Keratinocyte (primary cell): Measurements from ENCODE around the gene ACOT4. TPM values are rescaled to one million over a fixed set of nuclear protein-coding genes. Genes with fewer than 3 reads are reported as not detected.
"Not testable (repeated sequence)": the region's sequence is repeated elsewhere in the genome, so short reads cannot be mapped to it uniquely, and the experiment has no call there.

Experiments
- DNase-seq: peaks from one replicate; pipeline ENCODE4 v3.0.0-alpha.2; 2011; ENCODE audit warnings: low read depth, missing footprints, low spot score
- FAIRE-seq: peaks from 2 replicates; lab custom pipeline; 2011; peaks lifted over from hg19 to GRCh38; lab: Jason Lieb, UNC
- H2AFZ ChIP-seq: 2 replicates; pipeline ENCODE4 v1.6.0; 2012; ENCODE audit warnings: low read length, control low read depth, inconsistent platforms; ENCODE audit not compliant: control insufficient read depth
- H3K27ac ChIP-seq: 2 replicates; pipeline ENCODE4 v1.5.1; 2011; ENCODE audit warnings: low read length; ENCODE audit not compliant: control insufficient read depth, insufficient read depth
- H3K27me3 ChIP-seq: 3 replicates; pipeline ENCODE4 v1.6.0; 2011; ENCODE audit warnings: low read length; ENCODE audit not compliant: control insufficient read depth, insufficient read depth; ENCODE audit errors: extremely low read depth
- H3K36me3 ChIP-seq, 2 experiments: 2 replicates in 1 of 2; 3 replicates in 1 of 2; pipeline ENCODE4 v1.5.1; 2011; ENCODE audit warnings: low read length in 2 of 2, mild to moderate bottlenecking in 1 of 2; ENCODE audit not compliant: control insufficient read depth in 2 of 2, insufficient read depth in 2 of 2; ENCODE audit errors: extremely low read depth in 1 of 2
- H3K4me1 ChIP-seq: 3 replicates; pipeline ENCODE4 v1.5.1; 2011; ENCODE audit warnings: low read length; ENCODE audit not compliant: control insufficient read depth, insufficient read depth; ENCODE audit errors: extremely low read depth
- H3K4me2 ChIP-seq: 3 replicates; pipeline ENCODE4 v1.6.0; 2011; ENCODE audit warnings: low read depth, low read length; ENCODE audit not compliant: control insufficient read depth, insufficient read depth; ENCODE audit errors: extremely low read depth
- H3K4me3 ChIP-seq, 3 experiments: fragments of 200-600 bp in 1 of 3; sonication (generic) in 1 of 3; 2 replicates in 2 of 3; 3 replicates in 1 of 3; pipeline ENCODE4 v1.5.1; 2011 to 2016; ENCODE audit warnings: low read length in 3 of 3, mild to moderate bottlenecking in 3 of 3, control low read depth in 2 of 3, inconsistent platforms in 1 of 3, low read depth in 1 of 3, mixed read lengths in 1 of 3, mixed run types in 1 of 3, moderate library complexity in 1 of 3; ENCODE audit not compliant: control insufficient read depth in 2 of 3, insufficient read depth in 2 of 3; ENCODE audit errors: extremely low read depth in 1 of 3
- H3K79me2 ChIP-seq: 2 replicates; pipeline ENCODE4 v1.6.0; 2012; ENCODE audit warnings: low read length; ENCODE audit not compliant: control insufficient read depth, insufficient read depth
- H3K9ac ChIP-seq: 3 replicates; pipeline ENCODE4 v1.6.0; 2011; ENCODE audit warnings: low read length; ENCODE audit not compliant: control insufficient read depth, insufficient read depth; ENCODE audit errors: extremely low read depth
- H3K9me1 ChIP-seq: 3 replicates; pipeline ENCODE4 v1.6.0; 2011; ENCODE audit warnings: low read length; ENCODE audit not compliant: control insufficient read depth, insufficient read depth; ENCODE audit errors: extremely low read depth
- H3K9me3 ChIP-seq: 2 replicates; pipeline ENCODE4 v1.5.1; 2012; ENCODE audit warnings: low read depth, low read length; ENCODE audit not compliant: control insufficient read depth
- H4K20me1 ChIP-seq: 3 replicates; pipeline ENCODE4 v1.6.0; 2011; ENCODE audit warnings: low read length; ENCODE audit not compliant: control insufficient read depth, insufficient read depth; ENCODE audit errors: extremely low read depth
- EZH2 ChIP-seq: IDR thresholded peaks from one replicate; pipeline ENCODE4 v1.6.1; 2012; ENCODE audit warnings: inconsistent platforms, mild to moderate bottlenecking, low read length, moderate library complexity
- dilution Hi-C: fragments of 300-500 bp; cut with MboI; formaldehyde crosslinking; loops from one replicate; pipeline ENCODE4 v1.7.0; 2020; ENCODE audit warnings: low sequenced_read_pairs; ENCODE audit not compliant: extremely low pct_ligation_motif_present
- polyA plus RNA-seq, 5 experiments: library from polyadenylated mRNA; depleted of rRNA in 3 of 5; stranded (reverse) in 3 of 5; stranded (forward) in 1 of 5; unstranded in 1 of 5; fragments of >200 nt; gene quantifications; 1 replicate in 1 of 5; 2 replicates in 3 of 5; 3 replicates in 1 of 5; pipeline versions ENCODE4 v1.2.1 to v1.2.3, GENCODE V29; 2011 to 2012; ENCODE audit warnings: missing spikeins in 2 of 5, low read depth in 1 of 5, low replicate concordance in 1 of 5
- TF ChIP-seq, protein P1 (sequence below), 3 experiments: IDR thresholded peaks in 1 of 3; conservative IDR thresholded peaks in 1 of 3; optimal IDR thresholded peaks in 1 of 3; 2 replicates in 2 of 3; 3 replicates in 1 of 3; pipeline versions ENCODE3 to v1.5.1; 2011; ENCODE audit warnings: low read length in 3 of 3, mild to moderate bottlenecking in 3 of 3, moderate library complexity in 2 of 3, control low read depth in 1 of 3, inconsistent platforms in 1 of 3; ENCODE audit not compliant: insufficient read depth in 2 of 3; ENCODE audit errors: extremely low read depth in 1 of 3

The ACOT4 gene
- polyA plus RNA-seq, 1 donor (not counting 4 experiments of a cell fraction or from before 2014, with no cell fraction given) = 0.29 TPM

DNA sequence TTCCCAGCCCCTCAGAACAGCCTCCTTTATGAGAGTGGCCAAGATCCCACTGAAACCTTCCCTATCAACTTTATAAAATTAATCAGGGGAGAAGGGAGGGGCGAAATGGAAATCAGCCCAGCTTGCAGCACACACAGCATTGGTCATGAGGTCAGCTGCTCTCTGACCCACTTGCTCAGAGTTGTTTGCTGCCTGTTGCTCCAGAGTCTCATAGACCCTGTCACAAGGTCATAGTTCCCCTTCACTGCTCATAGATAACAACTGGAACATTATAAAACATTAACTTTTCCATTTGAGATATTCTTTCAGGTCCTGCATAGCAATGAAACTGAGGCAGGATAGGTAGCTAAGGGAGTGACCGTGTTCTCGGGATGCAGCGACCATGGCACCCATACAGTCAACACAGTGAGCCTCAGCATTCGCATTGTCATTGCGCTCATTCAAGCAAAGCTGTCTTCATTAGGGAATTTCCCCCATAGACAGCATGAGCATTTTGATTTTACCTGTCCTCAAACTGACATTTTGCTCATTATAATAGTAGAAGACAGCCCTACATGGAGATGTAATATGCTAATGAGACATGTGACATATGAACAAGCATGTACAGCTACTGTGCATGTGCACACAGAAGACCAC is 41.7 kb upstream of the ACOT4 start:
- H3K4me1 ChIP-seq, H3K79me2 ChIP-seq, dilution Hi-C loops, H3K4me3 ChIP-seq, FAIRE-seq, H3K4me2 ChIP-seq, H3K27me3 ChIP-seq, DNase-seq, H3K36me3 ChIP-seq, H2AFZ ChIP-seq, H3K9ac ChIP-seq, H3K9me1 ChIP-seq, H4K20me1 ChIP-seq, H3K9me3 ChIP-seq, H3K27ac ChIP-seq: not testable (repeated sequence)

DNA sequence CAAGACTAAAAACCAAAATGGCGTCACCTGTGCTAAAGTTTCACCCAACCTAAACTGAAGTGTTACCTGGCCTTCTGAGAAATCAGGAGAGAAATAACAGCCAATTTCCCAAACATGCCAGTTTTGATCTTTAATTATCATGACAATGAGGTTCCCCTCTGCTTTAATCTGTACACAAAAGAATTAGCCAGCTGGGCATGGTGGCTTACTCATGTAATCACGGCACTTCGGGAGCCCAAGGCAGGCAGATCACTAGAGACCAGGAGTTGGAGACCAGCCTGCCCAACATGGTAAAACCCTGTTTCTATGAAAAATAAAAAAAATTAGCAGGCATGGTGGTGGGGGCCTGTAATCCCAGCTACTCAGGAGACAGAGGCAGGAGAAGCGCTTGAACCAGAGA is 37.8 kb upstream of the ACOT4 start:
- dilution Hi-C loops = no loop called here
- H3K4me2 ChIP-seq = no peak overlapping the region
- no peaks in the 10 kb centered on the region for H3K27me3 ChIP-seq
- no peaks in the 10 kb centered on the region for H3K79me2 ChIP-seq
- no peak overlapping the region for H3K4me3 ChIP-seq
- TF ChIP-seq, protein P1, sequence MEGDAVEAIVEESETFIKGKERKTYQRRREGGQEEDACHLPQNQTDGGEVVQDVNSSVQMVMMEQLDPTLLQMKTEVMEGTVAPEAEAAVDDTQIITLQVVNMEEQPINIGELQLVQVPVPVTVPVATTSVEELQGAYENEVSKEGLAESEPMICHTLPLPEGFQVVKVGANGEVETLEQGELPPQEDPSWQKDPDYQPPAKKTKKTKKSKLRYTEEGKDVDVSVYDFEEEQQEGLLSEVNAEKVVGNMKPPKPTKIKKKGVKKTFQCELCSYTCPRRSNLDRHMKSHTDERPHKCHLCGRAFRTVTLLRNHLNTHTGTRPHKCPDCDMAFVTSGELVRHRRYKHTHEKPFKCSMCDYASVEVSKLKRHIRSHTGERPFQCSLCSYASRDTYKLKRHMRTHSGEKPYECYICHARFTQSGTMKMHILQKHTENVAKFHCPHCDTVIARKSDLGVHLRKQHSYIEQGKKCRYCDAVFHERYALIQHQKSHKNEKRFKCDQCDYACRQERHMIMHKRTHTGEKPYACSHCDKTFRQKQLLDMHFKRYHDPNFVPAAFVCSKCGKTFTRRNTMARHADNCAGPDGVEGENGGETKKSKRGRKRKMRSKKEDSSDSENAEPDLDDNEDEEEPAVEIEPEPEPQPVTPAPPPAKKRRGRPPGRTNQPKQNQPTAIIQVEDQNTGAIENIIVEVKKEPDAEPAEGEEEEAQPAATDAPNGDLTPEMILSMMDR (optimal IDR thresholded peaks at IDR 0.05 in 1 of 3, IDR thresholded peaks at IDR 0.05 in 1 of 3, conservative IDR thresholded peaks at IDR 0.05 in 1 of 3; ENCODE audit: extremely low read depth in 1 of 3, insufficient read depth in 2 of 3, low read length in 3 of 3) = no peak
- no peak for TF ChIP-seq EZH2
- H3K36me3 ChIP-seq = no peaks in the 10 kb centered on the region
- no peak overlapping the region for H2AFZ ChIP-seq
- H3K27ac ChIP-seq = no peak overlapping the region
- FAIRE-seq = no peak
- H3K4me1 ChIP-seq = no peaks in the 10 kb centered on the region
- H3K9me1 ChIP-seq = no peaks in the 10 kb centered on the region
- H3K9me3 ChIP-seq = no peaks in the 10 kb centered on the region
- no peak for DNase-seq
- H3K9ac ChIP-seq = no peak overlapping the region
- H4K20me1 ChIP-seq = no peaks in the 10 kb centered on the region

DNA sequence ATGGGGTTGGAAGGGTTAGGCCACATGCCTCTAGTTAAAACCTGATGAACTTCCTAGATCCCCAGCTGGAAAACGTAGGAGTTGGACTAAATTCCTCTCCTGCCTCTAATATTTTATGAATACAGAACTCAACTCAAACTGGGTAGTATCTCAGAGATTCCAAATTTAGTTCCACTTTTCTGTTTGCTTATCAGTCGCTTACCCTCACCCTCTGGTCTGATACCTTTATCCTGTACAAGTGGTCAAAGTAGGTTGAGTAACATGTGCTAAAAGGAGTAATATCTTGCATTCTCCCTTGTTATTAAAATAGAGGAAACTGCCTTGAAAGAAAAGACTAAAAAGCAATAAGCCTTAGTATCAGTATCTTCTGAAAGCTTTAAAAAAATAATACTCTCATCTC is 34.5 kb upstream of the ACOT4 start:
- DNase-seq, H3K27ac ChIP-seq, H3K9me1 ChIP-seq, H3K4me2 ChIP-seq, FAIRE-seq, H3K4me1 ChIP-seq, H3K27me3 ChIP-seq, dilution Hi-C loops, H3K79me2 ChIP-seq, H2AFZ ChIP-seq, H3K9me3 ChIP-seq, H4K20me1 ChIP-seq, H3K36me3 ChIP-seq, H3K9ac ChIP-seq, H3K4me3 ChIP-seq: not testable (repeated sequence)

- dilution Hi-C loops, H3K9me3 ChIP-seq, FAIRE-seq, H3K9me1 ChIP-seq, H3K27me3 ChIP-seq, H3K36me3 ChIP-seq, H2AFZ ChIP-seq, H3K9ac ChIP-seq, H3K4me1 ChIP-seq, H3K4me2 ChIP-seq, H3K4me3 ChIP-seq, H4K20me1 ChIP-seq, H3K79me2 ChIP-seq, DNase-seq, H3K27ac ChIP-seq: not testable (repeated sequence)
Measured at GRCh38 chr14:73558238-73558637, 33.4 kb upstream of the ACOT4 start.
